Measurements from ENCODE around the gene PPP1R12B.
"Not testable (repeated sequence)": the region's sequence is repeated elsewhere in the genome, so short reads cannot be mapped to it uniquely, and the experiment has no call there.

DNA sequence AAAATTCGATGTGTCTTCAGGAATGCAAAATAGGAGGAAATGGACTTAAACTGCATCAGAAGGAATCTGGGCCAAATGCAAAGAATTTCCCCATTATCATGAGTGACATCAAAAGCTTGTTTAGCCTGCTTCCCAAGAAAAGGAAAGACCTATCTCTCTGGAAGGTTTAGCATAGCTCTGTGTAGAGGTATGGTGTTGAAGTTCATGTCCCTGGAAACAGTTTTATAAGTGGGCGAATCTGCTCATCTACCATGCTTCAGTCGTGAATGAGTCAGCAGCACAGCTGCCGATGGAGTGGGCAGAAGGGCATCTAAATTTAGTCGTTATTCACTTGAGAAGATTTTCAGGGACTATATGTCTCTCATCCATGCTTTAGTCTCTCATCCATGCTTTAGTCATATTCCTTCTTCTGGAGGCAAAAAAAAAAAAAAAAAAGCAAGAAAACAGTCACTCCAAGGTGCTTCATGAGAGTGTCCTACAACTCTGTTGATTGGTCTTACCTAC is 62.4 kb downstream of the PPP1R12B start:
- not testable (repeated sequence) for TF ChIP-seq POLR2A, POLR2AphosphoS5, EP300 (IDR thresholded peaks at IDR 0.05)
- TF ChIP-seq, protein P1, sequence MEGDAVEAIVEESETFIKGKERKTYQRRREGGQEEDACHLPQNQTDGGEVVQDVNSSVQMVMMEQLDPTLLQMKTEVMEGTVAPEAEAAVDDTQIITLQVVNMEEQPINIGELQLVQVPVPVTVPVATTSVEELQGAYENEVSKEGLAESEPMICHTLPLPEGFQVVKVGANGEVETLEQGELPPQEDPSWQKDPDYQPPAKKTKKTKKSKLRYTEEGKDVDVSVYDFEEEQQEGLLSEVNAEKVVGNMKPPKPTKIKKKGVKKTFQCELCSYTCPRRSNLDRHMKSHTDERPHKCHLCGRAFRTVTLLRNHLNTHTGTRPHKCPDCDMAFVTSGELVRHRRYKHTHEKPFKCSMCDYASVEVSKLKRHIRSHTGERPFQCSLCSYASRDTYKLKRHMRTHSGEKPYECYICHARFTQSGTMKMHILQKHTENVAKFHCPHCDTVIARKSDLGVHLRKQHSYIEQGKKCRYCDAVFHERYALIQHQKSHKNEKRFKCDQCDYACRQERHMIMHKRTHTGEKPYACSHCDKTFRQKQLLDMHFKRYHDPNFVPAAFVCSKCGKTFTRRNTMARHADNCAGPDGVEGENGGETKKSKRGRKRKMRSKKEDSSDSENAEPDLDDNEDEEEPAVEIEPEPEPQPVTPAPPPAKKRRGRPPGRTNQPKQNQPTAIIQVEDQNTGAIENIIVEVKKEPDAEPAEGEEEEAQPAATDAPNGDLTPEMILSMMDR (IDR thresholded peaks at IDR 0.05) = not testable (repeated sequence)

All from gastroesophageal sphincter (tissue), 3 donors.